T1000 (cell line): Measurements from ENCODE around the gene LASP1NB.
A peak's percentile ranks its signal among the peaks of the same experiment; 100 is the strongest.
"Not testable (repeated sequence)": the region's sequence is repeated elsewhere in the genome, so short reads cannot be mapped to it uniquely, and the experiment has no call there.

Experiments
- DNase-seq: peaks from one replicate; lab custom pipeline; 2025; ENCODE audit warnings: mixed read lengths; lab: John Stamatoyannopoulos, UW

LASP1NB gene

GRCh38 chr17:38967290-38967738, 41.9 kb downstream of the LASP1NB start, which contains the start of gene FBXO47:
Gene FBXO47 (minus strand): TSS chr17:38967403. CDS start chr17:38963025, 4,378 bp downstream.
- DNase-seq, result peak; percentile 69

DNA sequence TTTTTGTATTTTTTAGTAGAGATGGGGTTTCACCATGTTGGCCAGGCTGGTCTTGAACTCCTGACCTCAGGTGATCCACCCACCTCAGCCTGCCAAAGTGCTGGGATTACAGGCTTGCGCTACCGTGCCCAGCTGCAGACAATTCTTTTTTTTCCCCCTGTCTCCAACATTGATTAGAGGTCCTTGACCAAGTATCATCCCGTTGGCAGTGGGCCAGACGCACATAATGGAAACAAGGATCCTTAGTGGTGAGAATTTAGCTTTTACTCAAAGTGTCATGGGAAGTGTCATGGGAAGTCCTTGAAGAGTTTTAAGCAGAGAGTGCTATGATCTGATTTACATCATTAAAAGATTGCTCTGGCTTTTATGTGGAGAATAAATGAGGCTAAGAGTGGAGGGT, 43.9 kb downstream of the LASP1NB start:
- DNase-seq, result no peak

DNA sequence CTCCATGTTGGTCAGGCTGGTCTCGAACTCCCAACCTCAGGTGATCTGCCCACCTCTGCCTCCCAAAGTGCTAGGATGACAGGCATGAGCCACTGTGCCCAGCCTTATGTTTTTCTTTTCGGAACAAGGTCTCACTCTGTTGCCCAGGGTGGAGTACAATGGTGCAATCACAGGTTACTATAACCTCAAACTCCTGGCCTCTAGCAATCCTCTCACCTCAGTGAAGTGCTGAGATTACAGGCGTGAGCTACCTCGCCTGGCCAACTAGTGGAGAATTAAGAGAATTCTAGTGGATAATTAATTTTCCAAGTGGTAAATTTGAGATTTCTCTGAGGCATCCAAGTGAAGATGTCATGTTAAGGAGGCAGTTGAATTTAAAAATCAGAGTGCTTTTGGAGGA, 44.7 kb downstream of the LASP1NB start:
- DNase-seq, result no peak

DNA sequence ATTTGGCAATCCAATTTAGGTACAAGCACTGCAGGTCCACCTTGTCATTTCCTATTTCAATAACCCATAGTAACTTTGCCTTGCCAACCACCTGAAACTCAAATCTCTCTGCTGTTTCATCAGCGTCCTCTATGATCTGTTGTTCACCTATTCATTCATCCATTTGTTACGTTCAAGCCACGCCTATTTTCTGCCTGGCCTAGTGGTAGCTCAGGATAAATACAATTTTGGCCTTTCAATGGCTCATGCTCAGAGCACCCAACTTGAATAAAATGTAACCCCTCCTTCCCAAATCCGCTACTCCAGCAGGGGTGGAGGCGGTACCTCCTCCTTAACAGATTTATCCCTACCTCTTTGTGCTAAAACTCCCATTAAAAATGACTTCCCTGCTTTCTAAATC, 45.4 kb downstream of the LASP1NB start:
- no peak for DNase-seq

DNA sequence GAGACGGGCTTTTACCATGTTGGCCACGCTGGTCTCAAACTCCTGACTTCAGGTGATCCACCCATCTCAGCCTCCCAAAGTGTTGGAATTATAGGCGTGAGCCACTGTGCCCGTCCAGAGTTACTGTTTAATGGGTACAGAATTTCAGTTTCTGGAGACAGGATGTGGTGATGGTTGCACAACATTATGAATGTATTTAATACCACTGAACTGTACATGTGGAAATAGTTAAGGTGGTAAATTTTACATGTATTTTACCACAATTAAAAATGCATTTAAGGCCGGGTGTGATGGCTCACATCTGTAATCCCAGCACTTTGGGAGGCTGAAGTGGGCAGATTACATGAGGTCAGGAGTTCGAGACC, 50.8 kb downstream of the LASP1NB start:
- not testable (repeated sequence) for DNase-seq

- DNase-seq, result no peak
These were observed 52.8 kb downstream of the LASP1NB start for GRCh38 chr17:38978180-38978579.
